ENCODE data around the gene THOP1.

Gene THOP1

GRCh38 chr19:2785244-2785997 is at the start of gene THOP1:
THOP1 (plus strand) TSS chr19:2785503; CDS start chr19:2785663, 160 bp downstream.
- in situ Hi-C loops (cut with MboI; ENCODE audit: low sequenced_read_pairs) = no loop called here

GRCh38 chr19:2736550-2737190 is 48.6 kb upstream of the THOP1 start:
- in situ Hi-C loops (cut with MboI; ENCODE audit: low sequenced_read_pairs) = no loop called here

GRCh38 chr19:2739602-2740313 is 45.5 kb upstream of the THOP1 start, which contains the start of gene SLC39A3:
SLC39A3 (minus strand) TSS chr19:2740017; CDS start chr19:2737257, 2,760 bp downstream.
- in situ Hi-C loops (cut with MboI; ENCODE audit: low sequenced_read_pairs) = loop anchor here (10.0 kb wide), 1 partner anchor 75 kb away; no protein-coding TSS in a partner anchor

- in situ Hi-C loops (cut with MboI; ENCODE audit: low sequenced_read_pairs) = loop anchor here (10.0 kb wide), 1 partner anchor 75 kb away; no protein-coding TSS in a partner anchor
These were observed 45.0 kb upstream of the THOP1 start for GRCh38 chr19:2740314-2740656.

- in situ Hi-C loops (cut with MboI; ENCODE audit: low sequenced_read_pairs) = loop anchor here (10.0 kb wide), 1 partner anchor 78 kb away; no protein-coding TSS in a partner anchor
These were observed 42.2 kb upstream of the THOP1 start for GRCh38 chr19:2743099-2743498.

GRCh38 chr19:2744113-2744512 is 41.2 kb upstream of the THOP1 start:
- in situ Hi-C loops (cut with MboI; ENCODE audit: low sequenced_read_pairs) = loop anchor here (10.0 kb wide), 1 partner anchor 79 kb away; no protein-coding TSS in a partner anchor

GRCh38 chr19:2747349-2747748 is 38.0 kb upstream of the THOP1 start:
- in situ Hi-C loops (cut with MboI; ENCODE audit: low sequenced_read_pairs) = loop anchor here (10.0 kb wide), 1 partner anchor 83 kb away; no protein-coding TSS in a partner anchor

GRCh38 chr19:2750808-2751437 is 34.4 kb upstream of the THOP1 start:
- in situ Hi-C loops (cut with MboI; ENCODE audit: low sequenced_read_pairs) = no loop called here

- in situ Hi-C loops (cut with MboI; ENCODE audit: low sequenced_read_pairs) = no loop called here
These were observed 33.9 kb upstream of the THOP1 start for GRCh38 chr19:2751438-2751830.

GRCh38 chr19:2754659-2755447 is 30.4 kb upstream of the THOP1 start:
- in situ Hi-C loops (cut with MboI; ENCODE audit: low sequenced_read_pairs) = no loop called here

- in situ Hi-C loops (cut with MboI; ENCODE audit: low sequenced_read_pairs) = no loop called here
These were observed 29.9 kb upstream of the THOP1 start for GRCh38 chr19:2755448-2755705.

- in situ Hi-C loops (cut with MboI; ENCODE audit: low sequenced_read_pairs) = no loop called here
These were observed 29.5 kb upstream of the THOP1 start for GRCh38 chr19:2755811-2756210.

- in situ Hi-C loops (cut with MboI; ENCODE audit: low sequenced_read_pairs) = no loop called here
These were observed 28.8 kb upstream of the THOP1 start for GRCh38 chr19:2756477-2756876.

- in situ Hi-C loops (cut with MboI; ENCODE audit: low sequenced_read_pairs) = no loop called here
These were observed 28.1 kb upstream of the THOP1 start for GRCh38 chr19:2756921-2757881.

- in situ Hi-C loops (cut with MboI; ENCODE audit: low sequenced_read_pairs) = no loop called here
These were observed 26.5 kb upstream of the THOP1 start for GRCh38 chr19:2758601-2759313.

- in situ Hi-C loops (cut with MboI; ENCODE audit: low sequenced_read_pairs) = no loop called here
These were observed 25.9 kb upstream of the THOP1 start for GRCh38 chr19:2759362-2759761.

GRCh38 chr19:2759965-2760364 is 25.3 kb upstream of the THOP1 start:
- in situ Hi-C loops (cut with MboI; ENCODE audit: low sequenced_read_pairs) = no loop called here

GRCh38 chr19:2761309-2761677 is 24.0 kb upstream of the THOP1 start:
- in situ Hi-C loops (cut with MboI; ENCODE audit: low sequenced_read_pairs) = no loop called here

Measured in HL-60/S4 treated with phorbol 12-myristate 13-acetate at 8.2 ng/mL for 4 days and 3 days (cell line).